ENCODE measurements around the gene LTC4S.

Gene LTC4S

DNA sequence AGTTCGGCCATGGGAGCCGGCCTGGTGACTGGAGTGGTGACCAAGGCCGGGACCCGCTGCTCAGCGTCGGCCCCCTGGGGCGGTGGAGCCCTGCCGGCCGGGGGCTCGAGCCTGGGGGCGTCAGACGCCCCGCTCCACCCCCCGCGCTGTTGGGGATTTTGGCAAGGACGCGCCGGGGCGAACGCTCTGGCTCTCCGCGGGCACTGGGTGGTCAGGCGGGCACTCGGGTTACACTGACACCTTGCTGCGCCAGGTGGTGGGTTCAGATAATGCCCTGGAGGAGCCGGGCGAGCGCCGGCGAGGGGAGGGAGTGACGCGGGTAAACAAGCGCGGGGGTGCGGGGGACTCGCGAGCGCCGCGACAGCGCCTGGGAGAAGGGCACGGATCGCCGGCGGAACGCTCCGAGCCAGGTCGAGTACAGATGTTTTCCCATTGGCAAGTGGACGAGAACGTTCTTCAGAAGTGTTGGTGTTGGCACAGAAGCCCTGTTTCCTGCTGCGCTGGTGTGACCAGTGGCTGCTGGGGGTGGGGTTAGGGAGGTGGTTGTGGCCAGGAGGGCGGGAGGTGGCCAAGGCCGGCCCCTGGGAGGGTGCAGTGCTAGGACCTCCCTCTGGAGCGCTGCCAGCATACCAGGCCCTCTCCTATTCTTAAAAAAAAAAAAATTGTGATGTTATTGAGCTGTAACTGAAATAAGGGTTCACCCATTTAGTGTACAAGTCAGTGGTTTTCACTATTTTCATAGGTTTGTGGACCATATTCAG is 27.7 kb downstream of the LTC4S start:
- Histone ChIP-seq H2AFZ (ENCODE audit: low read length) (no peak overlapping the region), H4K20me1 (ENCODE audit: insufficient read depth, low read length) (no peaks in the 10 kb centered on the region), H3K79me2 (ENCODE audit: insufficient read depth, low read length) (peaks cover 10% of the 10 kb centered on the region; the same call in 1 of the 2 replicates), H3K4me3 (ENCODE audit: low read depth, low read length, poor library complexity, severe bottlenecking) (peak overlapping the region; percentile 88), H3K36me3 (ENCODE audit: insufficient read depth, low read length) (peaks cover 44% of the 10 kb centered on the region), H3K4me2 (ENCODE audit: low read length) (peak overlapping the region; percentile 77), H3F3A (ENCODE audit: insufficient read depth, low read length) (no peaks in the 10 kb centered on the region), H3K4me1 (ENCODE audit: insufficient read depth, low read length, severe bottlenecking) (peaks cover 45% of the 10 kb centered on the region), H3K27me3 (ENCODE audit: insufficient read depth, low read length) (no peaks in the 10 kb centered on the region), H3K9me2 (ENCODE audit: low read depth, low read length) (no peaks in the 10 kb centered on the region), H3K9ac (ENCODE audit: low read length) (peak overlapping the region; percentile 82), H3K27ac (ENCODE audit: low read depth, low read length, poor library complexity, severe bottlenecking) (peak overlapping the region; percentile 51), H3K9me3 (ENCODE audit: low read length) (no peaks in the 10 kb centered on the region)
- TF ChIP-seq EZH2 (IDR thresholded peaks at IDR 0.05; ENCODE audit: borderline replicate concordance, low read length), result no peak
- TF ChIP-seq, protein P1, sequence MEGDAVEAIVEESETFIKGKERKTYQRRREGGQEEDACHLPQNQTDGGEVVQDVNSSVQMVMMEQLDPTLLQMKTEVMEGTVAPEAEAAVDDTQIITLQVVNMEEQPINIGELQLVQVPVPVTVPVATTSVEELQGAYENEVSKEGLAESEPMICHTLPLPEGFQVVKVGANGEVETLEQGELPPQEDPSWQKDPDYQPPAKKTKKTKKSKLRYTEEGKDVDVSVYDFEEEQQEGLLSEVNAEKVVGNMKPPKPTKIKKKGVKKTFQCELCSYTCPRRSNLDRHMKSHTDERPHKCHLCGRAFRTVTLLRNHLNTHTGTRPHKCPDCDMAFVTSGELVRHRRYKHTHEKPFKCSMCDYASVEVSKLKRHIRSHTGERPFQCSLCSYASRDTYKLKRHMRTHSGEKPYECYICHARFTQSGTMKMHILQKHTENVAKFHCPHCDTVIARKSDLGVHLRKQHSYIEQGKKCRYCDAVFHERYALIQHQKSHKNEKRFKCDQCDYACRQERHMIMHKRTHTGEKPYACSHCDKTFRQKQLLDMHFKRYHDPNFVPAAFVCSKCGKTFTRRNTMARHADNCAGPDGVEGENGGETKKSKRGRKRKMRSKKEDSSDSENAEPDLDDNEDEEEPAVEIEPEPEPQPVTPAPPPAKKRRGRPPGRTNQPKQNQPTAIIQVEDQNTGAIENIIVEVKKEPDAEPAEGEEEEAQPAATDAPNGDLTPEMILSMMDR (IDR thresholded peaks at IDR 0.05; ENCODE audit: low read length), result no peak

DNA sequence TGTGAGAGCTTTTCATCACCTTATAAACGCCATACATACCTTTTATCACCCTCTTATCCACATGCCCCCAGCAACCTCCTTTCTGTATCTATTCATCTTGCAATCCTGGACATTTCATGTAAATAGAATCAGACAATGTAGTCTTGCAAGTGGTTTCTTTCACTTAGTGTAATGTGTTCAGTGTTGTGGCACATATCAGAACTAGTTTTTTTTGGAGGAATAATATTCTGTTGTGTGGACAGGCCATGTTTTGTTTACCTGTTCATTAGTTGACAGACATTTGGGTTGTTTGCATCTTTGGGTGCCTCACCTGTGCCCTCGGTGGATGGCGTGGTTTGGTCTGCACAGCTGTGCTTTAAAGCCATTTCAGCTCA is 28.3 kb downstream of the LTC4S start:
- Histone ChIP-seq H3K27me3 (ENCODE audit: insufficient read depth, low read length) (no peaks in the 10 kb centered on the region), H3K36me3 (ENCODE audit: insufficient read depth, low read length) (peaks cover 49% of the 10 kb centered on the region), H3K4me1 (ENCODE audit: insufficient read depth, low read length, severe bottlenecking) (peaks cover 40% of the 10 kb centered on the region), H3K9me2 (ENCODE audit: low read depth, low read length) (no peaks in the 10 kb centered on the region), H3K9me3 (ENCODE audit: low read length) (no peaks in the 10 kb centered on the region), H3K4me3 (ENCODE audit: low read depth, low read length, poor library complexity, severe bottlenecking) (peak overlapping the region; percentile 88), H3F3A (ENCODE audit: insufficient read depth, low read length) (no peaks in the 10 kb centered on the region), H3K4me2 (ENCODE audit: low read length) (peak overlapping the region; percentile 77), H4K20me1 (ENCODE audit: insufficient read depth, low read length) (no peaks in the 10 kb centered on the region), H3K27ac (ENCODE audit: low read depth, low read length, poor library complexity, severe bottlenecking) (peak overlapping the region; percentile 51), H2AFZ (ENCODE audit: low read length) (no peak overlapping the region), H3K9ac (ENCODE audit: low read length) (peak overlapping the region; percentile 10; the same call in 1 of the 2 replicates), H3K79me2 (ENCODE audit: insufficient read depth, low read length) (peaks cover 10% of the 10 kb centered on the region; the same call in 1 of the 2 replicates)
- TF ChIP-seq EZH2 (IDR thresholded peaks at IDR 0.05; ENCODE audit: borderline replicate concordance, low read length), result no peak
- TF ChIP-seq, protein P1 (IDR thresholded peaks at IDR 0.05; ENCODE audit: low read length), result no peak

DNA sequence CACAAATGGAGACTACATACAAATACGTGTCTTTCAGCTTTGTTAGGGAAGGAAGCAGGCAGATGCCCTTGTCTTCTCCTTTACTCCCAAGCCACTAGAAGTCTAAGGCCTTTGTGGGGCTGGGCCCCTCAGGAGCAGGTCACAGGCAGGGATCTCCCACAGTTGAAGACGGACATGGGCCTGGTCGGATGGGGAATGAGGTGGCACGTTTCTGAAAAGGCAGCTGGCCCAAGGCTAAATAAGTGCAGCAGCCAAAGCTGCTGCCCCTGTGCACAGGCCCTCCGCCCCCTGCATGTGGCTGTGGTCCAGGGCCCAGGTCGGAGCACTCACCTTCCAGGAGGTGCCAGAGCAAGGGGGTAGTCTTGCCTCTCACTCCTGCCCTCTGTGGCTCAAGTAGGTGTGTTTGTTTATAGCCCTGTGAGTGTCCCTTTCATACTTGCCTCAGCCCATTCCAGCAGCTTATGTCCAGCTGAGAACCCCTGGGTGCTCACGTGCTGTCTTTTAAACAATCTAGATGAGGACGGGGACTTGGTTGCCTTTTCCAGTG is 28.7 kb downstream of the LTC4S start:
- H2AFZ ChIP-seq (ENCODE audit: low read length), result no peak overlapping the region
- H3K79me2 ChIP-seq (ENCODE audit: insufficient read depth, low read length), result peaks cover 10% of the 10 kb centered on the region; the same call in 1 of the 2 replicates

More for the DNA sequence above, 28.7 kb downstream of the LTC4S start:
- peak overlapping the region; percentile 10; the same call in 1 of the 2 replicates for H3K9ac ChIP-seq (ENCODE audit: low read length)
- no peaks in the 10 kb centered on the region for H4K20me1 ChIP-seq (ENCODE audit: insufficient read depth, low read length)
- H3K27me3 ChIP-seq (ENCODE audit: insufficient read depth, low read length), result no peaks in the 10 kb centered on the region
- no peaks in the 10 kb centered on the region for H3K9me2 ChIP-seq (ENCODE audit: low read depth, low read length)
- H3K4me2 ChIP-seq (ENCODE audit: low read length), result peak overlapping the region; percentile 77
- peaks cover 54% of the 10 kb centered on the region for H3K36me3 ChIP-seq (ENCODE audit: insufficient read depth, low read length)
- peak overlapping the region; percentile 88 for H3K4me3 ChIP-seq (ENCODE audit: low read depth, low read length, poor library complexity, severe bottlenecking)
- H3F3A ChIP-seq (ENCODE audit: insufficient read depth, low read length), result no peaks in the 10 kb centered on the region
- H3K9me3 ChIP-seq (ENCODE audit: low read length), result no peaks in the 10 kb centered on the region
- H3K4me1 ChIP-seq (ENCODE audit: insufficient read depth, low read length, severe bottlenecking), result peaks cover 36% of the 10 kb centered on the region
- peak overlapping the region; percentile 51 for H3K27ac ChIP-seq (ENCODE audit: low read depth, low read length, poor library complexity, severe bottlenecking)
- TF ChIP-seq, protein P1 (IDR thresholded peaks at IDR 0.05; ENCODE audit: low read length), result no peak
- no peak for TF ChIP-seq EZH2 (IDR thresholded peaks at IDR 0.05; ENCODE audit: borderline replicate concordance, low read length)

Measured in OCI-LY1 (cell line).